GM21717 (cell line): ENCODE data around the gene RNF222.

ENCODE experiments used
- ATAC-seq: cut with Tn5 transposase; IDR thresholded peaks from one replicate; pipeline ENCODE4 v1.9.1; 2021; ENCODE audit warnings: mild to moderate bottlenecking, moderate library complexity; ENCODE audit not compliant: unreplicated experiment

RNF222 gene

DNA sequence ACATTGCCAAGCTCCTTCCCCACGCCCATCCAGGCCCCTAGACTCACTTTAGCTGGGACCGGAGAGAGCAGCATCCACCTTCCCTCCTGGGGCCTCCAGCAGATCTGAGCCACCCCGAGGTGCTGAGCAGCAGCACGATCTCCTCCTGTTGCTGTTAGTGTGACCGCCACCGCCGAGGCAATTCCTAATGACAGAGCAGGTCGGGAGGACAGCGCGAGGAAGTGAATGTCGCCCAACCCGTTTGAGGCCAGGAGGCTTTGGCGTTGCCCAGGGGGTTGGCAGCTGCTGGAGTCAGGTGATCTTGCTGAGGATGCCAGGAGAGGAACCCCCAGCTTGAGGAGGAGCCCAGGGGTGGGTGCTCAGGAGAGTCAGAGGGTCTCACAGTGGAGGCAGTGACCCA lies at the start of gene RNF222:
TSS of gene RNF222 (minus strand) at position 192 of the 400 bp plus-strand sequence. CDS start 4,366 bp downstream, outside the sequence.
- no peak for ATAC-seq

DNA sequence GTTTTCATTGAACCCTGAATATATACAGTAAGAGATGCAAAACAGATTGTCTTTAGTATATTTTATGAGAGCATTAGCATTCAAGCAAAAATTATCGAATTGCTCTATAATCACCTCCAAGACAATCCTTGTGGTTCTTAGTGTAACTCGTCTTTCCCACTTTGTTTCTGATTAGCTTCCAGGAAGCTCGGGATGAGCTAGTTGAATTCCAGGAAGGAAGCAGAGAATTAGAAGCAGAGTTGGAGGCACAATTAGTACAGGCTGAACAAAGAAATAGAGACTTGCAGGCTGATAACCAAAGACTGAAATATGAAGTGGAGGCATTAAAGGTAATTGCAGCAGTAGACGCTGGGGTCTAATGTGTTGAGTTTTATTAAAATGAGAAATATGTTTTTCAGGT lies 47.9 kb upstream of the RNF222 start:
- no peak for ATAC-seq

GRCh38 chr17:8444494-8444893 lies 46.9 kb upstream of the RNF222 start:
- no peak for ATAC-seq

GRCh38 chr17:8443756-8444155 lies 46.1 kb upstream of the RNF222 start:
- ATAC-seq = no peak

DNA sequence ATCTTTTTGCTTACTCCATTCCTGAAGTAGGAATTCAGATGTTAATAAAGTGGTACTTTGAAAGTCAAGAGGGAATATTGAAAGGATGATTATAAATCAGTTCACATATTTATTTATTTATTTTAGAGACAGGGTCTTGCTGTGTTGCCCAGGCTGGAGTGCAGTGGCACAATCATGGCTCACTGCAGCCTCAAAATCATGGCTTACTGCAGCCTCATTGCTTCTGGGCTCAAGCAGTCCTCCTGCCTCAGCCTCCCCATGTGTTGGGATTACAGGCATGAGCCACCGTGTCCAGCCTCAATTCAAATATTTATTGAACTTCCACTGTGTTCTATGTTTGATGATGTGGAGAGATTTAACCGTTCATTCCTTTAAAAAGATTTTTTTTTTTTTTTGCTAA lies 44.7 kb upstream of the RNF222 start:
- ATAC-seq = no peak

DNA sequence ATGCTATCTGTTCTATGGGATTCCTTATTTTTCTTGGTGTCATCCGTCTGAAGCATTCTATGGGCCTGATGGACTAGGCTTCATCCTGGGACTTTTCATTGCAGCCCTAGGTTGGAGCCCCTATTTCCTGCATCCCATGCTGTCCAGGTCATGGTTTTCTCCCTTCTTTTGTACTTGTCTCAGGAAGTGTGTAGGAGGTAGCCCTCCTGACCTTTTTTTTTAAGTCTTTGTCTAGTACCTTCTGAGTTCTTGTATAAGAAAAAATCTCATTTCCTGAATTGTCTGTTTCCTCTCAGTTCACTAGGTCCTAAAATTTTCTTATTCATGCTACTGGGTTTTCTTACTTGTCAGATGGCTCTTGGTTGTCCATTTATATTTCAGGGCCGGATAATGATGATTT lies 44.1 kb upstream of the RNF222 start:
- ATAC-seq = no peak

GRCh38 chr17:8439681-8440080 lies 42.1 kb upstream of the RNF222 start:
- ATAC-seq = no peak

DNA sequence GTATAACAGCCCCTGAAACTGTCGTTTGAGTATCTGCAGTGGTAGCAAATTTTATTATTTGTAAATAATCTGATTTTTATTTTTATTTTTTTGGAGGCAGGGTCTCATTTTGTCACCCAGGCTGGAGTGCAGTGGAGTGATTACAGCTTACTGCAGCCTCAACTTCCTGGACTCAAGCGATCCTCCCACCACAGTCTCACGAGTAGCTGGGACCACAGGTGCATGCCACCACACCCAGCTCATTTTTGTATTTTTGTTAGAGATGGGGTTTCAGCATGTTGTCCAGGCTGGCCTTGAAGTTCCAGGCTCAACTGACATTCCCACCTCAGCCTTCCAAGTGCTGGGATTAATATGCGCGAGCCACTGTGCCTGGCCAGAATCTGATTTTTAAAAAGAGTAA lies 40.8 kb upstream of the RNF222 start:
- ATAC-seq = no peak

- ATAC-seq = no peak
These were observed 39.2 kb upstream of the RNF222 start for GRCh38 chr17:8436844-8437171.

- ATAC-seq = peak; percentile 40
These were observed 38.7 kb upstream of the RNF222 start for GRCh38 chr17:8436169-8436843.

- ATAC-seq = peak; percentile 93
These were observed 37.9 kb upstream of the RNF222 start, which contains the start of gene NDEL1 for GRCh38 chr17:8435245-8436168. Gene NDEL1 (plus strand): TSS chr17:8435884. CDS start chr17:8444272, 8,388 bp downstream.

GRCh38 chr17:8430966-8431365 lies 33.3 kb upstream of the RNF222 start:
- no peak for ATAC-seq

DNA sequence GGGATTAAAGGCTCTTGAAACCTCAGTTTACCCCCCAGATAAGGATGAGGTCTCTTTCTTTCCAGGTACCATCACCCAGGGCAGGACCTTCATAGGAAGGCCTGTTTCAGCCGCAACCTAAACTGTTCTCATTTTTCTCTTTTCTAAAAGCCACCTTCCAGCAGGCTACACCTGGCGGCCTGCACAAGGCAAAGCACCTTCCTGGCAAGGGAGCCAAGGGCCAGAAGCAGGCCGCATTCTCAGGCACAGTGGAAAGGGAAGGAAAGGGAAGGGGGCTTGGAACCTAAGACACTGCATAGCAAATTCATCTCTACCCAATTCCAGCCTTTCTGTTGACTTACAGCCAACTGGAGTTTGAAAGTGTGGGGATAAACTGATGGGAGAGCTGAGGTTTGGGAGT lies 29.2 kb upstream of the RNF222 start:
- no peak for ATAC-seq

DNA sequence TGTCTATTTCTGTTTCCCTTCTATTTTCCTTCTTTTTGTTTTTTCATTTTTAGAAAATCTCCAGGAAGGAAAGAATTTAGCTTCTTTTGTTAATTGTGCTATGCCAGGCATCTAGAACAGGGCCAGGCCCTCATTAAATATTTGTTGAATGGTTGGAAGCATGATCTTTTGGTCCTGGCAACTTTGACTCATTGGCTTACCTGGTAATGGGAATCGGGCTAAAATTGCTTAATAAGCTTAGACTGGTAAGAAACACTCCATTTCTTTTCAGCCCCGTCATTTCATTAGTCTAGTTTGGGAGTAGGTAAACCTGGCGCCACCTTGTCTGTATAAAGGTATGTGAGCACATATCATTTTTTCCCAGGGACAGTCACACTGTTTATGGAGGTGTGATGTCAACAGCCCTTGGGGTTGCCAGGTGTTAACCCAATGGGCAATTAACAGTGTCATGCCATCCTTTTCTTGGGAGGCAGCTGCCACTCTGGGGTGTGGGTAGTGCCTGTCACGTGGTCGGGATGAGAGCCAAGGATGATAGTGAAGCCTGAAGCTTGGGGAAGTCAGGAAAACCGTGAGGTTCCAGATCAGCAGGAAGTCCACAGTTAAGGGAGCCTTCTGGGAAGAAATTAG lies 28.6 kb upstream of the RNF222 start:
- no peak for ATAC-seq

DNA sequence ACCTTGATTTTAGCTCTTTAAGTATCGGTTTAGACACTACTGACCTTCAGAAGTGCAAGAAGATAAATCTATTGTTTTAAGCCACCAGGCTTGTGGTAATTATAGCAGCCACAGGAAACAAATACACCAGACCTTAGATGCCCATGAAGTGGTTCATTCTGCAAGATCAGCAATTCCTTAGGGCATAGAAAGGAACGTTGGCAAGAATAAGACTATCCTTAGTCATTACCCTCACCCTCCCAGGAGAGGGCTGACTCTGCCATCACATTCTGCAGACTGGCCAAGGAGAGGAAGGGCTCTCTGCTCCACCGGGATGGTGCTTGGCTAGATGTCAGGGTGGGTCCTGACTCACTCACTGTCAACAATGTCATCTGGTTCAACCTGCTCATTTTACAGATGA lies 23.9 kb upstream of the RNF222 start:
- no peak for ATAC-seq

DNA sequence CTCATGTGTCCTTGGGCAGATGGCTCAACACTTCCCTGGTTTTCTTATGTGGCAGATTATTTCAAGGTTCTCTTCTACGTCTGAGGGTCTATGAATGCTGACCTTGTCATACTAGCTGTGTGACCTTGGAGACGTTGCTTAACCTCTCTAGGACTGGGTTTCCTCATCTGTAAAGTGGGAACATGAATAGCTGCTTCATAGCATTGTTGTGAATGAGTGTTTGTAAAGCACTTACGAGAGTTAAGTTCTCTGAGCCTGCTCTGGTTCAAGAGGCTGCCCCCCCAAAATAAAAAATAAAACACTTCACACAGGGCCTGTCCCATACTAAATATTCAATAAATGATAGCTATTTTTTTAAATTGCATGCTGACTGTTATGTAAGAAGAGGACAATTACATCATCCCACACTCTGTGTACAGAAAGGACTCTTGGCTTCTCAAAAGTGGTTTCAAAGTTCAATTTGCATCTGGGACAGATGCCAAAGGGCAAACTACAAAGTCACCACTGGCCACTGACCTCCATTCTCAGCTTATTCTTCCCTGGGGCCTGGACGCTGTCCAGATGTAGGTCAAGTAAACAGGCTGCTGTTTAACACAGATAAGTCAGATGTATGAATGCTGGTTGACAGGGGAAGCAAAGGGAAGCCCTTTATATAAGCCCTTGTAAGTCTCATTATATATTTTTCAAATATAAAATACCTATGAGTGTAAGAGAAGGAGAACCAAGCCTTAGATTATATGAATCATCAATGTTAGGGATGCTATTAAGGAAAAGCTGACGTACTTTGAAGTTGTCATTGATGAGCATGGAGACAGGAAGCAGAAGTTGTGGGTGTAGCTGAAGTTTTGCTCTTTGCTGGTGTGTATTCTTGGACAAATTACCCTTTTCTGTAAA lies 22.7 kb upstream of the RNF222 start:
- ATAC-seq = no peak

- ATAC-seq = no peak
These were observed 21.7 kb upstream of the RNF222 start for GRCh38 chr17:8419305-8419704.

- no peak for ATAC-seq
These were observed 20.8 kb upstream of the RNF222 start for GRCh38 chr17:8418471-8418870.

- no peak for ATAC-seq
These were observed 20.2 kb upstream of the RNF222 start for GRCh38 chr17:8417806-8418205.

- ATAC-seq = no peak
These were observed 16.3 kb upstream of the RNF222 start for GRCh38 chr17:8413938-8414337.

- ATAC-seq = no peak
These were observed 15.7 kb upstream of the RNF222 start for GRCh38 chr17:8413328-8413727.
